Sigmoid colon (tissue), 4 donors: ENCODE results near the gene SIPA1L3.

Experiments used
- CTCF ChIP-seq, 4 experiments: fragments of 450-650 bp in 3 of 4; fragments of 200-600 bp in 1 of 4; IDR thresholded peaks; one replicate each; pipeline ENCODE4 v1.5.1; 2016 to 2019; ENCODE audit warnings: antibody characterized with exemption in 4 of 4, mild to moderate bottlenecking in 3 of 4, moderate library complexity in 2 of 4
- POLR2A ChIP-seq, 2 donors: fragments of 450-650 bp; IDR thresholded peaks; one replicate each; pipeline ENCODE4 v1.6.1; 2016; ENCODE audit warnings: antibody characterized with exemption in 2 of 2, mild to moderate bottlenecking in 2 of 2, moderate library complexity in 2 of 2
- POLR2AphosphoS5 ChIP-seq, 4 donors: sonication (generic); formaldehyde crosslinking; IDR thresholded peaks; one replicate each; pipeline ENCODE4 v1.6.1; 2017; ENCODE audit warnings: antibody characterized with exemption in 4 of 4

- no peak for TF ChIP-seq CTCF (IDR thresholded peaks at IDR 0.05)
- TF ChIP-seq POLR2A (IDR thresholded peaks at IDR 0.05) = no peak
- no peak for TF ChIP-seq POLR2AphosphoS5 (IDR thresholded peaks at IDR 0.05)
Observed at GRCh38 chr19:38201731-38202130, 294.7 kb downstream of the SIPA1L3 start.
